Liver (tissue), 9 donors: ENCODE measurements around the gene FRAS1. TPM values are rescaled to one million over a fixed set of nuclear protein-coding genes. Genes with fewer than 3 reads are reported as not detected.

Source experiments
- DNase-seq: peaks from one replicate; pipeline ENCODE4 v3.0.0-alpha.2; 2017; ENCODE audit warnings: low spot score
- H3K27ac ChIP-seq, 2 donors: one replicate each; pipeline ENCODE4 v1.7.0; 2013; ENCODE audit warnings: inconsistent platforms in 2 of 2, low read length in 2 of 2, control low read depth in 1 of 2, low read depth in 1 of 2, mild to moderate bottlenecking in 1 of 2
- H3K27me3 ChIP-seq, 4 donors: one replicate each; pipeline versions ENCODE4 v1.6.1 to v1.7.0; 2013; ENCODE audit warnings: low read length in 3 of 4, inconsistent platforms in 1 of 4, mild to moderate bottlenecking in 1 of 4, moderate library complexity in 1 of 4; ENCODE audit not compliant: control insufficient read depth in 4 of 4, insufficient read depth in 4 of 4
- H3K36me3 ChIP-seq, 4 donors: one replicate each; pipeline versions ENCODE4 v1.6.1 to v1.7.0; 2013; ENCODE audit warnings: low read length in 3 of 4, mild to moderate bottlenecking in 3 of 4, low read depth in 1 of 4, moderate library complexity in 1 of 4; ENCODE audit not compliant: control insufficient read depth in 4 of 4, insufficient read depth in 3 of 4
- H3K4me1 ChIP-seq, 4 donors: one replicate each; pipeline versions ENCODE4 v1.6.1 to v1.7.0; 2013; ENCODE audit warnings: low read length in 3 of 4, mild to moderate bottlenecking in 3 of 4, moderate library complexity in 1 of 4; ENCODE audit not compliant: control insufficient read depth in 4 of 4, insufficient read depth in 4 of 4
- H3K4me3 ChIP-seq, 3 donors: one replicate each; pipeline versions ENCODE4 v1.6.1 to v1.7.0; 2013; ENCODE audit warnings: low read length in 3 of 3, control low read depth in 1 of 3, low read depth in 1 of 3, mild to moderate bottlenecking in 1 of 3
- H3K9ac ChIP-seq, 2 donors: one replicate each; pipeline ENCODE4 v1.7.0; 2013; ENCODE audit warnings: low read length in 2 of 2, mild to moderate bottlenecking in 2 of 2, moderate library complexity in 2 of 2, control low read depth in 1 of 2, low read depth in 1 of 2
- H3K9me3 ChIP-seq, 4 donors: one replicate each; pipeline versions ENCODE4 v1.6.1 to v1.7.0; 2013; ENCODE audit warnings: low read length in 3 of 4; ENCODE audit not compliant: control insufficient read depth in 4 of 4
- ATF3 ChIP-seq: IDR thresholded peaks from 2 replicates; pipeline ENCODE4 v1.6.1; 2016; ENCODE audit warnings: antibody characterized with exemption
- CTCF ChIP-seq: fragments of 150-350 bp; IDR thresholded peaks from 2 replicates; pipeline ENCODE4 v1.5.1; 2017; ENCODE audit warnings: improper control_type of control experiment, low read depth, low read length; ENCODE audit not compliant: missing input control
- EGR1 ChIP-seq, 2 donors: IDR thresholded peaks; 2 replicates each; pipeline ENCODE4 v1.6.1; 2016 to 2018; ENCODE audit warnings: antibody characterized with exemption in 2 of 2, low read depth in 2 of 2
- FOXA1 ChIP-seq: IDR thresholded peaks from 2 replicates; pipeline ENCODE4 v1.6.1; 2016; ENCODE audit warnings: antibody characterized with exemption
- FOXA2 ChIP-seq: IDR thresholded peaks from 2 replicates; pipeline ENCODE4 v1.6.1; 2016; ENCODE audit warnings: antibody characterized with exemption
- GABPA ChIP-seq, 2 donors: IDR thresholded peaks in 1 of 2; conservative IDR thresholded peaks in 1 of 2; 2 replicates each; pipeline ENCODE4 v1.6.1; 2016; ENCODE audit warnings: antibody characterized with exemption in 2 of 2, mild to moderate bottlenecking in 1 of 2, moderate library complexity in 1 of 2
- HNF4A ChIP-seq, 2 donors: conservative IDR thresholded peaks; 2 replicates each; pipeline ENCODE4 v1.6.1; 2016; ENCODE audit warnings: antibody characterized with exemption in 2 of 2, mild to moderate bottlenecking in 2 of 2
- HNF4G ChIP-seq: IDR thresholded peaks from 2 replicates; pipeline ENCODE4 v1.6.1; 2016; ENCODE audit warnings: antibody characterized with exemption
- JUND ChIP-seq, 2 donors: IDR thresholded peaks; 2 replicates each; pipeline ENCODE4 v1.6.1; 2016; ENCODE audit warnings: antibody characterized with exemption in 2 of 2
- MAX ChIP-seq: IDR thresholded peaks from 2 replicates; pipeline ENCODE4 v1.6.1; 2016; ENCODE audit warnings: antibody characterized with exemption
- NR2F2 ChIP-seq: IDR thresholded peaks from 2 replicates; pipeline ENCODE4 v1.6.1; 2016; ENCODE audit warnings: antibody characterized with exemption
- RAD21 ChIP-seq, 2 donors: IDR thresholded peaks; 2 replicates each; pipeline ENCODE4 v1.6.1; 2016; ENCODE audit warnings: antibody characterized with exemption in 2 of 2, mild to moderate bottlenecking in 2 of 2
- REST ChIP-seq: IDR thresholded peaks from 2 replicates; pipeline ENCODE4 v1.6.1; 2016; ENCODE audit warnings: antibody characterized with exemption, mild to moderate bottlenecking
- RXRA ChIP-seq, 2 donors: IDR thresholded peaks; 2 replicates each; pipeline ENCODE4 v1.6.1; 2017 to 2018; ENCODE audit warnings: antibody characterized with exemption in 2 of 2, mild to moderate bottlenecking in 1 of 2
- SP1 ChIP-seq: IDR thresholded peaks from 2 replicates; pipeline ENCODE4 v1.6.1; 2018; ENCODE audit warnings: antibody characterized with exemption, mild to moderate bottlenecking
- TAF1 ChIP-seq: conservative IDR thresholded peaks from 2 replicates; pipeline ENCODE4 v1.6.1; 2016; ENCODE audit warnings: antibody characterized with exemption, mild to moderate bottlenecking
- YY1 ChIP-seq: IDR thresholded peaks from 2 replicates; pipeline ENCODE4 v1.6.1; 2016; ENCODE audit warnings: antibody characterized with exemption, mild to moderate bottlenecking
- ZBTB33 ChIP-seq: IDR thresholded peaks from 2 replicates; pipeline ENCODE4 v1.6.1; 2016; ENCODE audit warnings: antibody characterized with exemption
- WGBS: extraction: QIAGEN DNeasy Blood & Tissue Kit; methylation state at CpG from one replicate; pipeline ENCODE4 v1.1.7; 2013; 5-methylcytosine and 5-hydroxymethylcytosine counted together
- polyA plus RNA-seq, 2 donors: library from polyadenylated mRNA; stranded (reverse) in 1 of 2; unstranded in 1 of 2; fragments of 200-250 nt in 1 of 2; fragments of >200 nt in 1 of 2; fragmentation: Nextera tagmentation in 1 of 2; extraction: Ambion mirVana in 1 of 2; gene quantifications; one replicate each; pipeline versions ENCODE4 v1.2.1 to v1.2.3, GENCODE V29; 2013 to 2015
- total RNA-seq, 2 donors: library from RNA; depleted of rRNA; stranded (reverse); fragments of >200 nt; gene quantifications; one replicate each; pipeline ENCODE4 v1.2.3, GENCODE V29; 2014
- donor health status: healthy.
- donor health status: healthy.
- donor health status: healthy.
- donor health status: healthy.
- donor health status: healthy.

The FRAS1 gene
- total and polyA plus RNA-seq, 4 donors: 0.08 to 6.0 (median 1.1) TPM

GRCh38 chr4:78331186-78331585 is 274.1 kb downstream of the FRAS1 start:
- WGBS: 68% methylated on average over 2 of the region's 2 CpGs
- H3K4me3 ChIP-seq: no peak overlapping the region
- no peaks in the 10 kb centered on the region for H3K36me3 ChIP-seq
- DNase-seq: no peak
- no peak overlapping the region for H3K27ac ChIP-seq
- peaks cover 0 to 2% (median 0%) of the 10 kb centered on the region in 4 donors for H3K27me3 ChIP-seq
- no peak overlapping the region for H3K9ac ChIP-seq
- TF ChIP-seq YY1: no peak
- TF ChIP-seq ZBTB33: no peak
- TF ChIP-seq HNF4A (conservative IDR thresholded peaks at IDR 0.05): no peak
- no peak for TF ChIP-seq RXRA (IDR thresholded peaks at IDR 0.05)
- TF ChIP-seq NR2F2: no peak
- no peak for TF ChIP-seq FOXA2
- TF ChIP-seq EGR1 (IDR thresholded peaks at IDR 0.05; ENCODE audit: low read depth in 2 of 2): no peak
- TF ChIP-seq GABPA (IDR thresholded peaks at IDR 0.05 in 1 of 2, conservative IDR thresholded peaks at IDR 0.05 in 1 of 2): no peak
- no peak for TF ChIP-seq JUND (IDR thresholded peaks at IDR 0.05)
- TF ChIP-seq CTCF: no peak
- no peak for TF ChIP-seq RAD21 (IDR thresholded peaks at IDR 0.05)
- TF ChIP-seq HNF4G: no peak
- no peak for TF ChIP-seq MAX
- no peaks in the 10 kb centered on the region for H3K9me3 ChIP-seq
- no peaks in the 10 kb centered on the region for H3K4me1 ChIP-seq

GRCh38 chr4:78331965-78332364 is 274.8 kb downstream of the FRAS1 start:
- Histone ChIP-seq H3K27me3 (peaks cover 0 to 2% (median 0%) of the 10 kb centered on the region in 4 donors), H3K9me3 (no peaks in the 10 kb centered on the region), H3K36me3 (no peaks in the 10 kb centered on the region), H3K27ac (no peak overlapping the region), H3K4me1 (no peaks in the 10 kb centered on the region), H3K9ac (no peak overlapping the region), H3K4me3 (no peak overlapping the region)
- no peak for DNase-seq
- TF ChIP-seq HNF4G (no peak), RXRA (IDR thresholded peaks at IDR 0.05) (no peak), TAF1 (no peak), HNF4A (conservative IDR thresholded peaks at IDR 0.05) (no peak), FOXA1 (no peak), GABPA (IDR thresholded peaks at IDR 0.05 in 1 of 2, conservative IDR thresholded peaks at IDR 0.05 in 1 of 2) (no peak), NR2F2 (no peak), SP1 (no peak), CTCF (no peak), RAD21 (IDR thresholded peaks at IDR 0.05) (no peak), YY1 (no peak), JUND (IDR thresholded peaks at IDR 0.05) (no peak), FOXA2 (no peak), EGR1 (IDR thresholded peaks at IDR 0.05; ENCODE audit: low read depth in 2 of 2) (no peak), ZBTB33 (no peak), REST (no peak), ATF3 (no peak), MAX (no peak)
- WGBS: 86% methylated on average over 5 of the region's 5 CpGs
